ELF-1 (cell line): ENCODE results near the gene SLC30A1.
A peak's percentile ranks its signal among the peaks of the same experiment; 100 is the strongest.
"Not testable (repeated sequence)": the region's sequence is repeated elsewhere in the genome, so short reads cannot be mapped to it uniquely, and the experiment has no call there.

ENCODE experiments used
- DNase-seq: peaks from one replicate; pipeline ENCODE4 v3.0.0-alpha.2; 2016; ENCODE audit warnings: low read depth, low spot score

SLC30A1 gene

DNA sequence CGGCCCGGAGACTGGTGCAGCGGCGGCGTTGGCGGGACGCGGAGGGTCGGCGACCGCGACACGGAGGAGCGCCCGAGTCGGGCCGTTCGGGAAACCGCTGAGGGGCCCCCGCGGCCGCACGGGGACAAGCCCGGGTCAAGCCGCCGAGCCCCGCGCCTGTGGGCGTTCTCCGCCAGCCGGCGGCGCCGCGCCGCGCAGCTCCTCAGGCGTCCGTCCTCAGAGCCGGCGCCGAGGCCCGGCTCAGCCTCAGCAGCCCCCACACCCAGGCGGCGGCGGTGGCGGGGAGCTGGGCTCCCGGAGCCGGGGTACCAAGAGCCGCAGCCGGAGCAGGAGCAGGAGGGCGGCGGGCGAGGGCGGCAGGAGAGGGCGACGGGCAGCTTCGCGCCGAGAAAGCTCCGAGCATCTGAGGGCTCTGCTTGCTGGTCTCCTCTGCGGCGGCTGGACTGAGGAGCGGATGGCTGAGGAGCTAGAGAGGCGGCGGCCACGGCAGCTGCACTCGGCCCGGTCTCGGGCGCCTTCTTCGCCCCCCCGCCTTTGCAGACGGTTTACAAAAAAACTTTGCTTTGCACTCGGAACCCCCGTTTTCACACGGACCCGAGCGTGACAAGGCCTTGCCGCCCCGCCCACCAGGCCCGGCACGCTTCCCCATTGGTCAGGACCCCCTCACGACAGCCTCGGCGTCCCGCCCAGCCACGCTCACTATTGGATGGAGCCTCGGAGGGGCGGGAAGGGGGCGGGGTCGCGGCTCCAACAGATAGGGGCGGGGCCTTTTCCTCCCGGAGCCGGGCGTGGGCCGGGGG, at the start of gene SLC30A1:
Gene SLC30A1, minus strand, starts transcription at position 522 of the 800 bp plus-strand sequence. CDS start 549 bp downstream, outside the sequence.
- peak; percentile 96 for DNase-seq

DNA sequence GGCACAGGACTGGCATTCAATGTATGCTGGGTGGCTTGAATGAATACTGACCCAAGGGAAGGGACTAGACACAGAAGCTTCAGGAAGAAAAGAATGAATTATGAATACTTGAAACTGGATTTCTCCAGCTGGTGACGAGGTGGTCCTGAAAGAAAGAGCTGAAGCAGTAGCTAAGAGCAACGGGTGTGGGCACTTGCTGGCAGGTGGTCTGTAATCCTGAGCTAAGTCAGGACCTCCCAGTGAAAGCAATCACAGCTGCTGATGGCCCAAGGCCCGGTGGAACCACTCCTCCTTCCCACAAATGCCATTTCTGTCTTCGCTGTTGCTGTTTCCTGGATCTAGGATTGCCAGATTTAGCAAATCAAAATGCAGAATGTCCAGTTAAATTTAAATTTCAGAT, 49.5 kb upstream of the SLC30A1 start:
- DNase-seq: no peak

DNA sequence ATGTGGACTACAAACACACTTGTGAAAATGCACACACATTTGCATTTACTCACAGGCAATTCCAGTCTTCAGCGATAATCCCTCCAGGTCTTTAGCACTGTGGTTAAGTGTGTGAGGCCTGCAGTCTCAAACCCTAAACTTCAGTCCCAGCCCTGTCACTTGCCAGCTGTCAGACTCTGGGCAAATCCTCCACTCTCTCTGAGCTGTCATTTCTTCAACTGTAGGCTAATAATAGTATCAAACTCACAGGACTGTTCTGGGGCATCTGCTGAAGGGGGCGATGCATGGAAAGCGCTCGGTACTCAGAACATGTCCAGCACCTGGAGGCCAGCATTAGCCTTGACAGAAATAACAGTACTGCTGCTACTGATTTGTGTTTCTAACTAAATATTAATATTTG, 48.3 kb upstream of the SLC30A1 start:
- DNase-seq: no peak

DNA sequence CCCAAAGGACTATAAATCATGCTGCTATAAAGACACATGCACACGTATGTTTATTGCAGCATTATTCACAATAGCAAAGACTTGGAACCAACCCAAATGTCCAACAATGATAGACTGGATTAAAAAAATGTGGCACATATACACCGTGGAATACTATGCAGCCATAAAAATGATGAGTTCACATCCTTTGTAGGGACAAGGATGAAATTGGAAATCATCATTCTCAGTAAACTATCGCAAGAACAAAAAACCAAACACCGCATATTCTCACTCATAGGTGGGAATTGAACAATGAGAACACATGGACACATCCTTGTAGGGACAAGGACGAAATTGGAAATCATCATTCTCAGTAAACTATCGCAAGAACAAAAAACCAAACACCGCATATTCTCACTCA, 46.9 kb upstream of the SLC30A1 start:
- not testable (repeated sequence) for DNase-seq

- DNase-seq: no peak
Observed at GRCh38 chr1:211625040-211625439, 46.1 kb upstream of the SLC30A1 start.

DNA sequence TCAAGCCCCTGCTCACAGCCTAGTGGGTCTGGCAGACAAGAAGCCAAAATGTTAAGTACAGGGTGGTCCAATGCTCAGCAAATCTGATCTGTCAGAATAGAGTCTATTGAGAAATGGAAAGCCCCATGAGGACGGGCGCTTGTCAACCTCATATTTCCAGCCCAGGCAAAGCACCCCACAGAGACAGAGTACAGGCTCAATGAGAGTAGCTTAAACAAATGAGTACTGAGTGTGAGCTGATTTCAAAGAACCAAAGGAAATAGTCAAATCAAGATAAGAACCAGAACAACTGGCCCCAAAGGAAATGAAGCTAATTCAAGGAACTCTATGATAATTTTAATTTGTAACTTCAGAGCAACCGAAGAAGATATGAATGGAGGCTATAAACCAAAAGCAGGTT, 44.6 kb upstream of the SLC30A1 start:
- no peak for DNase-seq

GRCh38 chr1:211621447-211622198, 42.7 kb upstream of the SLC30A1 start:
- DNase-seq: no peak

GRCh38 chr1:211620097-211620496, 41.1 kb upstream of the SLC30A1 start:
- no peak for DNase-seq

DNA sequence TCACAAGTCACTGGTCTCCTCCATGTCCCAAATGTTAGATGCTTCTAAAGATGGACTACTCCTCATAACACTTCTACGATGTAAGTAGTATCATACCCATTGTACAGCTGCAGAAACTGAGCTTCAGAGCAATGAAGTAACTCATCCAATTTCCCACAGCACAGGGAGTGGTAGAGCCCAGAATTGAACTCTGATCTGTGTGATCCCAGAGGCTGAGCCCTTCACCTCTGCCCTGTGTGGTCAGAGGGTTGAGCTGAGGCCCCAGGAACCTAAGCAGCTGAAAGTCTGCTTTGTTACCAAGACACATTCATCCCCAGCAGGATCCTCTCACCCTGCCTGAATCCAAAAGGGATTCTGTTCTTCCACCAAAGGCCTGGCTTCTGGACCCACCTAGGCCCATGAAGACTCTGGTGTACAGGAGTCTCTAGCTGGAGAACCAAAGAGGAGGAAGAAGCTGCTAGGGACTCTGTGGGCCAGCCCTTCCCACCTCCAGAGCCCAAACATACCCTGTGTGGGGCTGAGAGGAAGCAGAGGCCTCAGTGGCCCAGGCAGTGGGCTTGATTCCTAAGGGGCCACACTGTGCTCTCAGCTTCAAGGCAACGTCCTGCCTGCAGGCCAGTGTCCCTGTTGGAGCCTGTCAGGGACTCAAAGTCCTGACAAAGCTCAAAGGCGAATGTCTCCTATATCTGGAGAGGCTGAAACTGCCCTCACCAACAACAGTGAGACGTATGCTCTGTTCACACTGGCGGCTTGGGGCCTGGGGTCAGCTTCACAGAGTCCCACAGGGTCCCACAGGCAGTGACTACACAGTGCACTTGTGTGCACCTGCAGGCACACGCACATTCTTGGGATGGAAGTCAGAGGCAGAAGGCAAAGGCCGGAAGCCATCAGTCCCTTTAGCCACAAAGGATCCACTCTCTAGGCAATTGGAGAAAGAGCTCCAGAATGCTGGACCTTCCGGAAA, 40.4 kb upstream of the SLC30A1 start:
- no peak for DNase-seq

DNA sequence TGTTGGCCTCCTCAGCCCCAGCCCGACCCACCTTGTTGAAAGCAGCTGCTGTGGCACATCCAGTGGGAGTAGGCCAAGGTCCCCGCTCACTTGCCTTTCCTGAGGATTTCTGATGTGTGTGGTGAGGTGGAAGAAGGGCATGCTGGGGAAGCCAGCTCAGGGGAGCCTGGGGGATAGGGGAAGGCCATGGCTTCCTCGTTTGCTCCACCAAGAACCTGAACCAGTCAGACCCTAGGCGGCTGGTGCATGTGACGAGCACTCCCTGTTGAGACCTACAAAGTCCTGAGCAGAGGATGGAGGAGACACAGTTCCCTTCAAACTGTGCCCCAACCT, 38.0 kb upstream of the SLC30A1 start:
- no peak for DNase-seq

DNA sequence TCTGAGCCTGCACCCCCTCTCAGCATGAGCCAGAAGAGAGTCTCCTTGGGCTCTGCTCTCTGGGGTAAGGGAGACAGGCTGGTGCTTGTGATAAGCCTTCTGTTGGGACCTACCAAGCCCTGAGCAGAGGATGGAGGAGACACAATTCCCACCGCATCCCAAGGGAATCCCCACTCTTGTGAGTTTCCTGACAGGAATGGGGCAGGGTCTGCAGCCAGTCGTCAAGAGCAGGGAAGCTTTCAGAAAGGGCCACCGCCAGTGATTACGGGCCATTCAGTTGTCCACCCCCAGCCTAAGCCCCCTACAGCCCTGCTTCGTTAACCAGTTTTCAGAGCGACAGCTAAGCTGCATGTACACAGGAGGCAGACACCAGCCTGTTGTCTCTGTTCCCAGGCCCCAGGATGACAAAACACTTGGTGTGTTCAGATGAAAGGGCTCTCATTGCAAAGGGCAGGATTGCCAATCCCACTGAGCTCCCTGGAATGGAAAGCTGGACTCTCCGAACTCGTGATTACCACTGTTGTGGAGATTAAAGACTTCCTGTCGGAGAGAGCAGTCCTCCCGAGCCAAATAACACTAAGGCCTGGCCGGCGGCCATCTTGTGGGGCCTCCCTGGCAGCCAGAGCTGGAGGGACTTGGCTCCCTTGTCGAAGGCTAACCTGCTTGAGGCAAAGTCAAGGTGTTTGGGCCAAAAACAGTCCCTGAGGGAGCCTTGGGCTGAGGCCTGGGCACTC, 37.4 kb upstream of the SLC30A1 start:
- peak; percentile 32 for DNase-seq

DNA sequence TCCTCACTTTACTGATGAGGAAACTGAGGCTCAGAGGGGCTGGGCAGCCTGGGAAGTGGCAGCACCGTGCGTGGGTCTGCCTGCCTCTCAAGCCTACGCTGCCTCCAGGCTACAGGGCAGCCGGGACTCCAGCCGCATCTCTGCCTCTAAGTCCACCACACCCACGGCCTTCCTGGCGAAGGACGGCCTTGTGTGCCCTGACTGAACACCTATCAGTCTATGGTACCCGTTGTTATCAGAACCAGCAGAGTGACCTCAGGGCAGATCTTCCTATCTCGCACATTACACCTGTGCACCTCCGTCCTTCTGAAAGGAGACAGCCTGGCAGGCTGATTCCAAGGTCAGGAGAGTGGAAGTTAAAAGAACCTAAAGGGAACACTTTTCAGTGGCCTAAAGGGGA, 35.7 kb upstream of the SLC30A1 start:
- DNase-seq: no peak

DNA sequence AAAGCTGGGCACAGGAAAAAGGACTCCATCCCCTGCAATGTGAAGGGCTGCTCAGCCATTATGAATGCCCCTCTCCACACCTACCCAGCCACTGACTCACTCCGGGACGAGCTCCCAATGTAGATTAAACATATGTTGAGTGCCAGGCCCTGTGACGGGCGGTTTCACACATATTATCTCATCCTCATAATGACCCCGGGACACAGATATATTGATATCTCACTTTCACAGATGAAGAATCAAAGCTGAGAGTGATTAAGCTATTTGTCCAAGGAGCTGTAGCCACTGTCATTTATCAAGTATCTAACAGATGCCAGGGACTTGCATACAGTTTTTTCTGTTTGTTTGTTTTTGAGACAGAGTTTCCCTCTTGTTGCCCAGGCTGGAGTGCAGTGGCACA, 35.0 kb upstream of the SLC30A1 start:
- no peak for DNase-seq

- DNase-seq: peak; percentile 61
Observed at GRCh38 chr1:211613108-211613947, 34.4 kb upstream of the SLC30A1 start.

DNA sequence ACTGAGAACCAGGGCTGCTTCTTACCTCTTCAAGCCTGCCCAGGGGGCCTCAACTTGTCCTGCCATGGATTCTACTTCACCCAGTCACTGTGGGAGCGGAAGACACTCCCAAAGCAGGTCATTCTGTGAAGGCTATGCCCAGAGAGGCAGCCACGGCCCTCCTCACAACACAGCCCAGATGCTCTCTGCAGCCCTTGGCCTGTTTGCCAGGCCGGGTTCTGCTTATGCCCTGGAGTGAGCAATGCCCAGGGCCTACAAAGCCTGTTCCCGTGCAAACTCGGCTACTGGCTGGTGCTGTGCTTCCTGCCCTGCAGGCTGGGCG, 33.8 kb upstream of the SLC30A1 start:
- DNase-seq: no peak

DNA sequence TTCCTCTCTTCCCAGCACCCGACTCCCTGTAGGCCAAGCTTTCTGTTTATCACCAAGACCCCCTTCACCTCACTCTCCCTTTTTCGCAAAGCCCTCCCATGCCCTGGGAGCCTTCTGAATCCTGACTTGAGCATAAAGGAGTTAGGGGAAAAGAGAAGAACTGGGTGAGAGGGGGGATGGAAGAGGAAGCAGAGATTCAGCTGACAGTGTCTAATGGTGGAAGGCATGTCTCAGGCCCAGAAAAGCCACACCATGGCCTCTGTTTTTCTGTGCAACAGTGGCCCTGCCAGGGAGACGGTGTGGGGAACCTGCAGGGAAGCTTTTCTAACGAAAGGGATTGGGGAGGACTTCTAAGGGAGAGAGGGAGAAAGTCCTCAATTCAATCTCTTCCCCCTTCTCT, 32.9 kb upstream of the SLC30A1 start:
- DNase-seq: no peak

GRCh38 chr1:211610779-211611556, 32.0 kb upstream of the SLC30A1 start:
- no peak for DNase-seq

DNA sequence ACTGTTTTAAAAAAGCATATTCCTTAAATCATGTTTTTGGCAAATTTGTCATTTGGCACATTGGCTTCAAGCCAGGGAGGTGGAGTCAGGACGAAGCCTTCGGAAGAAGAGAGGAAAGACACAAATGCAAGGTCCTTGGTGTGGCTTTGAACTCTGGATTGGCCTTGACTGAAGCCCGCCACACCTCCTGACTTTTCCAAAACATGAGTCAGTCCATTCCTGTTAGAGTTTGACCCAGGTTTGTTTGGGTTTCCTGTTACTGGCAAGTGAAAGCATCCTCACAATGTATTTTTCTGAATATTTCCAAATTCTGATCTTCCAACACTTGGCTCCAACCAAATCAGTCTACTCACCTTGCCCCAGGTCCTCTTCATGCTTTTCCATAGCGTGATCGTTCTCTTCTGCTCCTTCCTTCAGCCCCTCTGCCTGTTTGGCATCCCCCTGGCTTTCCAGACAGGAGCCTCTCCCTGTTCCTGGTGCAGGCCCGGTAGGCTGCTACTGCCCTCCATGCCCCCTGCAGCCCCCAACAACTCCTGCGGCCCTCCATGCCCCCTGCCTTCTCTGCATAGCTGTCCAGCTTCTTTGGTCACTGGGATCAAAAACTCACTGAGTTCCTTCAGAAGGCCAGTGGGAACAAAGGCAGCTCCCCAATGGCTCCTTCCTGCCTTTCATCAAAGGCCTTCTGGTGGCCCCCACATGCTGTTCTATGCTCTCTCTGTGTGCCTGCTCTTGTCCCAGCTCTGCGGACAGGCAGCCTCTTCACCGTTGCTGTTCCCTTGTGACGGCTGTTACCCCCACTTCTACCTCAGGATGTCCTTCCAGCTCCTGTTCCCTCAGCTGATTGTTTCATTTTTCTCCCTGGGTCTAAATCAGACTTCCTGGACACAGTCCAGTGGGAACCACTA, 30.4 kb upstream of the SLC30A1 start:
- DNase-seq: no peak
